WTC11 (cell line): Measurements from ENCODE around the gene SLCO2A1. TPM values are rescaled to one million over a fixed set of nuclear protein-coding genes. Genes with fewer than 3 reads are reported as not detected.

Source experiments
- ATAC-seq: fragments of 200-7000 bp; cut with Tn5 transposase; 2 replicates; pipeline ENCODE4 v1.10.0; 2021; ENCODE audit warnings: mild to moderate bottlenecking, moderate library complexity
- CTCF ChIA-PET: fragments of 300-600 bp; sonication (Branson Sonifier 250); formaldehyde crosslinking; loops from one replicate; lab custom pipeline; 2021; ENCODE audit warnings: antibody characterized with exemption; lab: Charles Lee
- POLR2A ChIA-PET: fragments of 350-600 bp; sonication (Branson Sonifier 250); formaldehyde crosslinking; loops from one replicate; lab custom pipeline; 2021; ENCODE audit warnings: antibody characterized with exemption; lab: Charles Lee
- DNase-seq: peaks from one replicate; pipeline ENCODE4 v3.0.0; 2021; ENCODE audit warnings: low spot score
- H3K27ac Mint-ChIP-seq: 2 replicates; pipeline ENCODE4 v1.8.0; 2021; ENCODE audit warnings: mixed read lengths
- H3K27me3 Mint-ChIP-seq: 2 replicates; pipeline ENCODE4 v1.8.0; 2021; ENCODE audit warnings: low read depth, mild to moderate bottlenecking, moderate library complexity, mixed read lengths
- H3K36me3 Mint-ChIP-seq: 2 replicates; pipeline ENCODE4 v1.8.0; 2021; ENCODE audit warnings: mixed read lengths
- H3K4me1 Mint-ChIP-seq: 2 replicates; pipeline ENCODE4 v1.8.0; 2022; ENCODE audit warnings: mixed read lengths
- H3K4me3 Mint-ChIP-seq: 2 replicates; pipeline ENCODE4 v1.8.0; 2021; ENCODE audit warnings: mild to moderate bottlenecking, moderate library complexity, mixed read lengths
- H3K9me3 Mint-ChIP-seq: 2 replicates; pipeline ENCODE4 v1.8.0; 2021; ENCODE audit warnings: mixed read lengths
- ARID4B ChIP-seq: sonication (generic); formaldehyde crosslinking; IDR thresholded peaks from 2 replicates; pipeline ENCODE4 v1.8.0; 2023; ENCODE audit warnings: missing genetic modification reagents, mild to moderate bottlenecking, borderline replicate concordance
- ATF1 ChIP-seq: sonication (generic); formaldehyde crosslinking; IDR thresholded peaks from 2 replicates; pipeline ENCODE4 v1.8.1; 2023; ENCODE audit warnings: mild to moderate bottlenecking, moderate library complexity, missing genetic modification reagents
- CBFB ChIP-seq: sonication (generic); formaldehyde crosslinking; IDR thresholded peaks from 2 replicates; pipeline ENCODE4 v1.8.1; 2022; ENCODE audit warnings: mild to moderate bottlenecking, low read depth, missing genetic modification reagents
- EMX1 ChIP-seq: fragments of 250-450 bp; sonication (Bioruptor Pico); IDR thresholded peaks from 2 replicates; pipeline ENCODE4 v1.8.0; 2021; ENCODE audit warnings: mild to moderate bottlenecking
- FOXK1 ChIP-seq: sonication (generic); formaldehyde crosslinking; IDR thresholded peaks from 2 replicates; pipeline ENCODE4 v1.8.0; 2022; ENCODE audit warnings: mild to moderate bottlenecking, moderate library complexity, missing genetic modification reagents
- KAT7 ChIP-seq: sonication (generic); formaldehyde crosslinking; IDR thresholded peaks from 2 replicates; pipeline ENCODE4 v1.8.1; 2023; ENCODE audit warnings: missing genetic modification reagents, mild to moderate bottlenecking, borderline replicate concordance
- NR2C2 ChIP-seq: sonication (generic); formaldehyde crosslinking; IDR thresholded peaks from 2 replicates; pipeline ENCODE4 v1.8.0; 2022; ENCODE audit warnings: mild to moderate bottlenecking, missing genetic modification reagents
- SMAD3 ChIP-seq: sonication (generic); formaldehyde crosslinking; IDR thresholded peaks from 2 replicates; pipeline ENCODE4 v1.8.0; 2022; ENCODE audit warnings: missing genetic modification reagents, mild to moderate bottlenecking, borderline replicate concordance
- STAT6 ChIP-seq: sonication (generic); formaldehyde crosslinking; conservative IDR thresholded peaks from 2 replicates; pipeline ENCODE4 v1.8.1; 2023; ENCODE audit warnings: mild to moderate bottlenecking, low read depth, missing genetic modification reagents, moderate library complexity
- TEAD1 ChIP-seq: sonication (generic); formaldehyde crosslinking; IDR thresholded peaks from 2 replicates; pipeline ENCODE4 v1.8.0; 2022; ENCODE audit warnings: mild to moderate bottlenecking, missing genetic modification reagents
- ZNF138 ChIP-seq: sonication (generic); formaldehyde crosslinking; conservative IDR thresholded peaks from 2 replicates; pipeline ENCODE4 v1.8.1; 2022; ENCODE audit warnings: mild to moderate bottlenecking, moderate library complexity, missing genetic modification reagents
- ZNF423 ChIP-seq: fragments of 250-450 bp; sonication (Bioruptor Pico); IDR thresholded peaks from 2 replicates; pipeline ENCODE4 v2.1.2; 2022; ENCODE audit warnings: mild to moderate bottlenecking, moderate library complexity
- ZNF425 ChIP-seq: fragments of 250-450 bp; sonication (Bioruptor Pico); conservative IDR thresholded peaks from 2 replicates; pipeline ENCODE4 v1.9.0; 2021; ENCODE audit warnings: mild to moderate bottlenecking
- total RNA-seq: library from RNA; stranded (reverse); gene quantifications from 3 replicates; pipeline ENCODE4 v1.2.3, GENCODE V29; 2021

SLCO2A1 gene
- total RNA-seq, 1 experiment from 2014 or later: 3.3 TPM

GRCh38 chr3:133963657-133964396, 65.9 kb downstream of the SLCO2A1 start:
- Mint-ChIP-seq H3K36me3 (no peaks in the 10 kb centered on the region), H3K9me3 (peaks cover 4% of the 10 kb centered on the region), H3K27me3 (no peaks in the 10 kb centered on the region), H3K4me3 (no peak overlapping the region), H3K4me1 (peaks cover 18% of the 10 kb centered on the region), H3K27ac (no peak overlapping the region)
- DNase-seq (no peak), ATAC-seq (no peak)
- POLR2A ChIA-PET: no interaction called here
- CTCF ChIA-PET: interaction anchor here (1.0 to 2.1 kb wide), 7 partner anchors 14 to 76 kb away, joined by 3 to 12 read pairs (median 4); no protein-coding TSS in a partner anchor
- TF ChIP-seq SMAD3 (CRISPR knock-in tag) (no peak), ZNF423 (CRISPR knock-in tag) (no peak)

DNA sequence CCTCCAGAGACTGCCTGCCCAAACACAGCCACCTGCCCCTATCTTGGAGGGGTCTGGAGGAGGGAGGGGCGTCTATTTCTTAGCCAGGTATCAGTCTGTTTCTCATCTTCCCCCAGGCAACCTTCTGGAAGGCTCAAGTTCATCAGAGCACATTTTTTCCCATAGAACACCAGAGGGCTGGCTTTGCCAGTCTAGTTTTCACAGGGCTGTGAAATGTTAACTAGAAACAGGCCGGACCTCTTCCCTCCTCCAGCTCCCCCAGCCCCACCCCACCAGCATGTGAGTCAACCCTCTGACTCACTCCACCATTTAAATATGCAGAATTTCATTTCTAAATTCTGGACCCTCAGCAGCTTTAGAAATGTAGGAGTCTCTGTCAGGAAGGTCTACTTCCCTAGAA, 66.9 kb downstream of the SLCO2A1 start:
- Mint-ChIP-seq H3K4me1 (peaks cover 10% of the 10 kb centered on the region), H3K4me3 (no peak overlapping the region), H3K27me3 (no peaks in the 10 kb centered on the region), H3K27ac (no peak overlapping the region), H3K36me3 (no peaks in the 10 kb centered on the region), H3K9me3 (peaks cover 4% of the 10 kb centered on the region)
- ATAC-seq: no peak
- ChIA-PET POLR2A (no interaction called here), CTCF (no interaction called here)
- TF ChIP-seq SMAD3 (CRISPR knock-in tag) (no peak), EMX1 (CRISPR knock-in tag) (no peak), CBFB (CRISPR knock-in tag) (no peak), TEAD1 (CRISPR knock-in tag) (no peak)
- no peak for DNase-seq

DNA sequence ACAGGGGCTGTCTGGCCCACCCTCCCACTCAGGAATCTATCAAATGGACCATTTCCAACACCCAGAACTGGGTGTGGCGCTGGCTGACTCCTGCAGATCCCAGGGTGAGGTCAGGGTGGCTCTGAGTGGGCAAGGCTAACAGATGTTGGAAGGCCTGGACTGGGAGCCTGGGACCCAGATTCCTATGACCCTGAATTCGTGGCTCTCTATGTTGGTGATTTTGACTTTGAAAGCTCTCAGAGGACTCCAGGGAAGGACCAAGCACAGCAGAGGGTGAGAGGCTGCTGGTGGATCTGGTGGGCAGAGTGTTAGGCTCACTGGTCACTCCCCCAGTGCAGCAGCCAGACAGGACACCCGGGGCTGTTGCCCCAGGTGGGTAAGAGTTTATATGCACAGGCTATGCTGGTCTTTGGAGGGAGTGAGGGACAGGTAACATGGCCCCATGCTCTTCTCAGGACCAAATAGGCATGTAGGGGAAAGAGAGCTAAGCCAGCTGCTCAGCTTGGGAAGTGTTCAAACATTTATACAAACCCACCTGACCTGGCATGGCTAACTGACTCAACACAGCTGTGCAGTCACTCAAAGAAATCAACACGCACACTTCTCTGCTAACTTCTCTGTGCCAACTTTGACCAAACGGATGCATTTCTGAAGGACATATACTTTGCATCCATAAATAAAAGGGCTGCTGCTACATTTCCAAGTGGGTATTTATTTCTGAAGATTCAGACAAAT, 71.5 kb downstream of the SLCO2A1 start:
- H3K4me1 Mint-ChIP-seq: no peaks in the 10 kb centered on the region
- ChIA-PET CTCF (no interaction called here), POLR2A (no interaction called here)
- H3K36me3 Mint-ChIP-seq: no peaks in the 10 kb centered on the region
- no peak overlapping the region for H3K27ac Mint-ChIP-seq
- H3K4me3 Mint-ChIP-seq: no peak overlapping the region
- DNase-seq (no peak), ATAC-seq (no peak)
- no peak for TF ChIP-seq NR2C2 (CRISPR knock-in tag)
- no peak for TF ChIP-seq ZNF138
- TF ChIP-seq ZNF425 (CRISPR knock-in tag): no peak
- TF ChIP-seq ATF1: no peak
- TF ChIP-seq ARID4B (CRISPR knock-in tag): no peak
- no peak for TF ChIP-seq FOXK1
- no peak for TF ChIP-seq KAT7 (CRISPR knock-in tag)
- TF ChIP-seq STAT6 (CRISPR knock-in tag): no peak
- H3K9me3 Mint-ChIP-seq: peaks cover 4% of the 10 kb centered on the region
- H3K27me3 Mint-ChIP-seq: 0 out of 2 replicates have a peak, but pooled peaks cover 3% of the 10 kb centered on the region
